Endodermal cell (in vitro differentiated cells): ENCODE measurements around the gene RNU1-3. TPM values are rescaled to one million over a fixed set of nuclear protein-coding genes. Genes with fewer than 3 reads are reported as not detected.

ENCODE experiments used
- DNase-seq: peaks from one replicate; pipeline ENCODE4 v3.0.0-alpha.2; 2017
- H3K27ac ChIP-seq: 2 replicates; pipeline ENCODE4 v1.5.1; 2013; ENCODE audit warnings: mild to moderate bottlenecking, low read depth, low read length, moderate library complexity
- H3K27me3 ChIP-seq: 2 replicates; pipeline ENCODE4 v1.6.1; 2013; ENCODE audit warnings: mild to moderate bottlenecking, low read length, moderate library complexity; ENCODE audit not compliant: insufficient read depth, control insufficient read depth, poor library complexity, severe bottlenecking
- H3K36me3 ChIP-seq: 2 replicates; pipeline ENCODE4 v1.7.0; 2013; ENCODE audit warnings: mild to moderate bottlenecking, low read length, moderate library complexity; ENCODE audit not compliant: control insufficient read depth, insufficient read depth
- H3K4me1 ChIP-seq: one replicate; pipeline ENCODE4 v1.7.0; 2013; ENCODE audit warnings: low read length; ENCODE audit not compliant: control insufficient read depth, insufficient read depth
- H3K4me3 ChIP-seq: 2 replicates; pipeline ENCODE4 v1.5.1; 2013; ENCODE audit warnings: mild to moderate bottlenecking, low read length, moderate library complexity
- H3K9ac ChIP-seq: 2 replicates; pipeline ENCODE4 v1.6.1; 2013; ENCODE audit warnings: mild to moderate bottlenecking, low read length, moderate library complexity; ENCODE audit not compliant: poor library complexity, severe bottlenecking; ENCODE audit errors: extremely low read depth
- H3K9me3 ChIP-seq: 2 replicates; pipeline ENCODE4 v1.6.1; 2013; ENCODE audit warnings: mild to moderate bottlenecking, low read length, moderate library complexity; ENCODE audit not compliant: control insufficient read depth
- H3K27ac Mint-ChIP-seq: 2 replicates; pipeline ENCODE4 v1.8.0; 2020; ENCODE audit warnings: mixed read lengths
- H3K27me3 Mint-ChIP-seq: 2 replicates; pipeline ENCODE4 v1.8.0; 2021; ENCODE audit warnings: mild to moderate bottlenecking, mixed read lengths; ENCODE audit not compliant: insufficient read depth
- H3K36me3 Mint-ChIP-seq: 2 replicates; pipeline ENCODE4 v1.8.0; 2020; ENCODE audit warnings: low read depth, mixed read lengths
- H3K4me1 Mint-ChIP-seq: 2 replicates; pipeline ENCODE4 v1.8.0; 2020; ENCODE audit warnings: mixed read lengths
- H3K4me3 Mint-ChIP-seq: 2 replicates; pipeline ENCODE4 v1.8.0; 2020; ENCODE audit warnings: mild to moderate bottlenecking, moderate library complexity, mixed read lengths
- H3K9me3 Mint-ChIP-seq: 2 replicates; pipeline ENCODE4 v1.8.0; 2020; ENCODE audit warnings: mild to moderate bottlenecking, mixed read lengths
- CTCF ChIP-seq: fragments of 200-600 bp; sonication (generic); conservative IDR thresholded peaks from 2 replicates; pipeline ENCODE4 v1.5.0; 2021; ENCODE audit warnings: antibody characterized with exemption, mild to moderate bottlenecking
- WGBS, 2 experiments: methylation state at CpG; one replicate each; pipeline versions ENCODE4 v1.1.5 to v1.1.7; 2013; ENCODE audit warnings: missing lambda C conversion rate in 2 of 2, mixed read lengths in 1 of 2; ENCODE audit not compliant: insufficient coverage in 1 of 2, insufficient read length in 1 of 2; 5-methylcytosine and 5-hydroxymethylcytosine counted together
- total RNA-seq, 2 donors: library from RNA; stranded (reverse); fragmentation: NEBNext Ultra II Directional in 1 of 2; extraction: Animal tissue kit (Norgen Biotek cat#: 25700) in 1 of 2; gene quantifications; 2 replicates in 1 of 2; 3 replicates in 1 of 2; pipeline ENCODE4 v1.2.1, GENCODE V29; 2021

Gene RNU1-3
- total RNA-seq, 2 donors from 2014 or later: 2,483 to 3,611 TPM

- Histone ChIP-seq H3K9me3 (no peaks in the 10 kb centered on the region), H3K9ac (no peak overlapping the region), H3K27ac (no peak overlapping the region), H3K4me1 (no peaks in the 10 kb centered on the region), H3K4me3 (no peak overlapping the region), H3K36me3 (peaks cover 12% of the 10 kb centered on the region), H3K27me3 (peaks cover 19% of the 10 kb centered on the region)
- no peak overlapping the region for H3K27ac Mint-ChIP-seq
- DNase-seq: peak; percentile 48
- H3K27me3 Mint-ChIP-seq: no peaks in the 10 kb centered on the region
- no peaks in the 10 kb centered on the region for H3K9me3 Mint-ChIP-seq
- H3K36me3 Mint-ChIP-seq: no peaks in the 10 kb centered on the region
- H3K4me3 Mint-ChIP-seq: no peak overlapping the region
- TF ChIP-seq CTCF: no peak
- WGBS, 2 experiments: 88 to 90% methylated on average over 7 of the region's 7 CpGs
- no peaks in the 10 kb centered on the region for H3K4me1 Mint-ChIP-seq
Measured at GRCh38 chr1:16617778-16618580, 48.8 kb downstream of the RNU1-3 start.

GRCh38 chr1:16617114-16617631, 49.6 kb downstream of the RNU1-3 start:
- Mint-ChIP-seq H3K27ac (no peak overlapping the region), H3K36me3 (no peaks in the 10 kb centered on the region), H3K4me1 (no peaks in the 10 kb centered on the region), H3K4me3 (no peak overlapping the region), H3K27me3 (no peaks in the 10 kb centered on the region), H3K9me3 (no peaks in the 10 kb centered on the region)
- Histone ChIP-seq H3K4me1 (no peaks in the 10 kb centered on the region), H3K36me3 (peaks cover 10% of the 10 kb centered on the region), H3K27ac (no peak overlapping the region), H3K4me3 (no peak overlapping the region), H3K27me3 (peaks cover 22% of the 10 kb centered on the region), H3K9ac (no peak overlapping the region), H3K9me3 (no peaks in the 10 kb centered on the region)
- 91% methylated on average over 20 of the region's 20 CpGs for WGBS, 2 experiments
- TF ChIP-seq CTCF: no peak
- DNase-seq: peak; percentile 57

Other genes with a start within 250 kb of the RNU1-3 start
- gene SPATA21, start 229.5 kb downstream of the RNU1-3 start, total RNA-seq: not detected
- gene NECAP2, start 226.2 kb downstream of the RNU1-3 start, total RNA-seq: 10 to 100 TPM; 43.9 to 45.8 TPM
- gene RNU1-1, start 152.7 kb downstream of the RNU1-3 start, total RNA-seq: 1,000 to 10,000 TPM; 2,483 to 3,611 TPM
- 10 to 100 TPM; 39.2 to 42.5 TPM for gene NBPF1, start 53.4 kb downstream of the RNU1-3 start, total RNA-seq
- gene RNU1-4, start 73.6 kb upstream of the RNU1-3 start, total RNA-seq: 1,000 to 10,000 TPM; 2,483 to 3,611 TPM
- 1,000 to 10,000 TPM; 2,483 to 3,611 TPM for gene RNU1-2, start 229.0 kb upstream of the RNU1-3 start, total RNA-seq